ENCODE results near the gene TNFSF4.

DNA sequence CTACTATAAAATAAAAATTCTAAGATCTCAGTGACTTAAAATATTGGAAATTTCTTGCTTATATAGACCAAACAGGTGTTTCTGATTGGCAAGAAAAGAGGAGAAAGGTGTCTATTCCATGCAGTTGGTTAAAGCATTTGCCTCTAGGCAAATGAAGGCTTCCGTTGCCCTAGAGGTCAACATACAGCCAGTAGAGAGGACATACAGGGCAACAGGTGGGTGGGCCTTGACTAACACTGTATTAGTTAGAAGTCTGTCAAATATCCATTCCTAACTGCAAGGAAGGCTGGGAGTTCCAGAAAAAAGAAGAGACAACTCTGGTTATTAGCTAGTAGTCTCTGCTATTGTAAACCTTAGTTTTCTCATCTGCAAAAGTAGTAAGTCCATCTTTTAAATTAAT lies 43.0 kb downstream of the TNFSF4 start:
- TF ChIP-seq, protein P1, sequence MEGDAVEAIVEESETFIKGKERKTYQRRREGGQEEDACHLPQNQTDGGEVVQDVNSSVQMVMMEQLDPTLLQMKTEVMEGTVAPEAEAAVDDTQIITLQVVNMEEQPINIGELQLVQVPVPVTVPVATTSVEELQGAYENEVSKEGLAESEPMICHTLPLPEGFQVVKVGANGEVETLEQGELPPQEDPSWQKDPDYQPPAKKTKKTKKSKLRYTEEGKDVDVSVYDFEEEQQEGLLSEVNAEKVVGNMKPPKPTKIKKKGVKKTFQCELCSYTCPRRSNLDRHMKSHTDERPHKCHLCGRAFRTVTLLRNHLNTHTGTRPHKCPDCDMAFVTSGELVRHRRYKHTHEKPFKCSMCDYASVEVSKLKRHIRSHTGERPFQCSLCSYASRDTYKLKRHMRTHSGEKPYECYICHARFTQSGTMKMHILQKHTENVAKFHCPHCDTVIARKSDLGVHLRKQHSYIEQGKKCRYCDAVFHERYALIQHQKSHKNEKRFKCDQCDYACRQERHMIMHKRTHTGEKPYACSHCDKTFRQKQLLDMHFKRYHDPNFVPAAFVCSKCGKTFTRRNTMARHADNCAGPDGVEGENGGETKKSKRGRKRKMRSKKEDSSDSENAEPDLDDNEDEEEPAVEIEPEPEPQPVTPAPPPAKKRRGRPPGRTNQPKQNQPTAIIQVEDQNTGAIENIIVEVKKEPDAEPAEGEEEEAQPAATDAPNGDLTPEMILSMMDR (IDR thresholded peaks at IDR 0.05) = no peak
- no peak for TF ChIP-seq POLR2A (IDR thresholded peaks at IDR 0.05)
